H9 (cell line): ENCODE results near the gene TK2. TPM values are rescaled to one million over a fixed set of nuclear protein-coding genes. Genes with fewer than 3 reads are reported as not detected.

Experiments
- DNase-seq: peaks from one replicate; pipeline ENCODE4 v3.0.0-alpha.2; 2017
- H2AFZ ChIP-seq: one replicate; pipeline ENCODE4 v1.6.1; 2013; ENCODE audit warnings: mild to moderate bottlenecking, low read length, control low read depth, moderate library complexity
- H2AK5ac ChIP-seq: 2 replicates; pipeline ENCODE4 v1.6.1; 2013; ENCODE audit warnings: low read length, control low read depth, mixed read lengths; ENCODE audit not compliant: insufficient read length
- H2BK120ac ChIP-seq: one replicate; pipeline ENCODE4 v1.6.1; 2013; ENCODE audit warnings: low read depth, mild to moderate bottlenecking, low read length, control low read depth, inconsistent platforms; ENCODE audit not compliant: poor library complexity, severe bottlenecking
- H2BK12ac ChIP-seq: 2 replicates; pipeline ENCODE4 v1.6.1; 2013; ENCODE audit warnings: low read length, control low read depth, mixed read lengths, low read depth; ENCODE audit not compliant: insufficient read length
- H2BK15ac ChIP-seq: 2 replicates; pipeline ENCODE4 v1.6.1; 2013; ENCODE audit warnings: low read depth, low read length, control low read depth
- H2BK20ac ChIP-seq: one replicate; pipeline ENCODE4 v1.6.1; 2013; ENCODE audit warnings: low read depth, mild to moderate bottlenecking, low read length, control low read depth, inconsistent platforms; ENCODE audit not compliant: poor library complexity, severe bottlenecking
- H2BK5ac ChIP-seq: 2 replicates; pipeline ENCODE4 v1.6.1; 2013; ENCODE audit warnings: low read length, control low read depth, mixed read lengths; ENCODE audit not compliant: insufficient read length
- H3K14ac ChIP-seq: 2 replicates; pipeline ENCODE4 v1.6.1; 2013; ENCODE audit warnings: low read length, control low read depth; ENCODE audit not compliant: insufficient read depth
- H3K18ac ChIP-seq: 2 replicates; pipeline ENCODE4 v1.6.1; 2013; ENCODE audit warnings: low read depth, mild to moderate bottlenecking, mixed read lengths, low read length, control low read depth; ENCODE audit not compliant: insufficient read length
- H3K23ac ChIP-seq: 2 replicates; pipeline ENCODE4 v1.6.1; 2013; ENCODE audit warnings: low read length, control low read depth, mixed read lengths, low read depth; ENCODE audit not compliant: insufficient read length
- H3K23me2 ChIP-seq: 2 replicates; pipeline ENCODE4 v1.6.1; 2013; ENCODE audit warnings: low read depth, mild to moderate bottlenecking, mixed read lengths, low read length, control low read depth; ENCODE audit not compliant: insufficient read length, poor library complexity, severe bottlenecking
- H3K27ac ChIP-seq: 2 replicates; pipeline ENCODE4 v1.5.1; 2013; ENCODE audit warnings: low read length, control low read depth, mixed read lengths, low read depth; ENCODE audit not compliant: insufficient read length
- H3K27me3 ChIP-seq: 2 replicates; pipeline ENCODE4 v1.6.1; 2013; ENCODE audit warnings: low read length, control low read depth, inconsistent platforms; ENCODE audit not compliant: insufficient read depth
- H3K4ac ChIP-seq: 2 replicates; pipeline ENCODE4 v1.6.1; 2013; ENCODE audit warnings: low read depth, mild to moderate bottlenecking, control low read depth, inconsistent platforms, low read length, moderate library complexity
- H3K4me1 ChIP-seq: 2 replicates; pipeline ENCODE4 v1.6.1; 2013; ENCODE audit warnings: low read length, control low read depth, inconsistent platforms; ENCODE audit not compliant: insufficient read depth
- H3K4me2 ChIP-seq: 2 replicates; pipeline ENCODE4 v1.6.1; 2013; ENCODE audit warnings: low read length, control low read depth, mixed read lengths; ENCODE audit not compliant: insufficient read length, insufficient read depth
- H3K56ac ChIP-seq: 2 replicates; pipeline ENCODE4 v1.6.1; 2013; ENCODE audit warnings: low read depth, mild to moderate bottlenecking, mixed read lengths, low read length, control low read depth; ENCODE audit not compliant: insufficient read length
- H3K79me1 ChIP-seq: 2 replicates; pipeline ENCODE4 v1.6.1; 2013; ENCODE audit warnings: low read depth, mild to moderate bottlenecking, moderate library complexity, low read length, control low read depth, inconsistent platforms; ENCODE audit not compliant: insufficient read depth, poor library complexity, severe bottlenecking
- H3K79me2 ChIP-seq: 2 replicates; pipeline ENCODE4 v1.6.1; 2013; ENCODE audit warnings: low read length, control low read depth, inconsistent platforms; ENCODE audit not compliant: insufficient read depth
- H3K9ac ChIP-seq: 2 replicates; pipeline ENCODE4 v1.6.1; 2013; ENCODE audit warnings: low read length, control low read depth, mixed read lengths; ENCODE audit not compliant: insufficient read length; ENCODE audit errors: extremely low read depth
- H3K9me3 ChIP-seq: one replicate; pipeline ENCODE4 v1.6.1; 2013; ENCODE audit warnings: low read depth, low read length, inconsistent platforms; ENCODE audit not compliant: control insufficient read depth
- H3T11ph ChIP-seq: one replicate; pipeline ENCODE4 v1.6.1; 2013; ENCODE audit warnings: mild to moderate bottlenecking, low read length, control low read depth, inconsistent platforms
- H4K20me1 ChIP-seq: one replicate; pipeline ENCODE4 v1.6.1; 2013; ENCODE audit not compliant: control insufficient read depth, insufficient read length, insufficient read depth
- H4K5ac ChIP-seq: 2 replicates; pipeline ENCODE4 v1.6.1; 2013; ENCODE audit warnings: low read depth, mild to moderate bottlenecking, mixed read lengths, low read length, control low read depth; ENCODE audit not compliant: insufficient read length
- H4K8ac ChIP-seq: replicated peaks from 2 replicates; pipeline ENCODE4 v1.6.1; 2013; ENCODE audit warnings: low read length, control low read depth, mixed read lengths, low read depth; ENCODE audit not compliant: insufficient read length
- H4K91ac ChIP-seq: 2 replicates; pipeline ENCODE4 v1.6.1; 2013; ENCODE audit warnings: low read depth, mild to moderate bottlenecking, moderate library complexity, mixed read lengths, low read length, control low read depth; ENCODE audit not compliant: insufficient read length
- H3K27ac Mint-ChIP-seq, 3 experiments: 2 replicates in 2 of 3; 3 replicates in 1 of 3; pipeline ENCODE4 v1.8.0; 2020 to 2021; ENCODE audit warnings: mixed read lengths in 3 of 3, mild to moderate bottlenecking in 1 of 3, moderate library complexity in 1 of 3
- H3K27me3 Mint-ChIP-seq: 2 replicates; pipeline ENCODE4 v1.8.0; 2021; ENCODE audit warnings: low read depth, mild to moderate bottlenecking, moderate library complexity, mixed read lengths
- H3K36me3 Mint-ChIP-seq, 3 experiments: 2 replicates in 2 of 3; 3 replicates in 1 of 3; pipeline ENCODE4 v1.8.0; 2020 to 2021; ENCODE audit warnings: low read depth in 3 of 3, mixed read lengths in 3 of 3; ENCODE audit not compliant: insufficient read depth in 1 of 3
- H3K4me1 Mint-ChIP-seq, 2 experiments: 2 replicates each; pipeline ENCODE4 v1.8.0; 2020; ENCODE audit warnings: mixed read lengths in 2 of 2
- H3K4me3 Mint-ChIP-seq, 2 experiments: 2 replicates in 1 of 2; 3 replicates in 1 of 2; pipeline ENCODE4 v1.8.0; 2020 to 2021; ENCODE audit warnings: mild to moderate bottlenecking in 2 of 2, mixed read lengths in 2 of 2, moderate library complexity in 1 of 2
- H3K9me3 Mint-ChIP-seq, 2 experiments: 2 replicates in 1 of 2; 3 replicates in 1 of 2; pipeline ENCODE4 v1.8.0; 2020; ENCODE audit warnings: mild to moderate bottlenecking in 2 of 2, mixed read lengths in 2 of 2, moderate library complexity in 1 of 2
- WGBS: extraction: QIAGEN DNeasy Blood & Tissue Kit; methylation state at CpG from one replicate; pipeline ENCODE4 v1.1.7; 2013; ENCODE audit warnings: missing lambda C conversion rate, low lambda C conversion rate, mixed read lengths; ENCODE audit not compliant: insufficient read length; ENCODE audit errors: extremely low coverage; 5-methylcytosine and 5-hydroxymethylcytosine counted together
- total RNA-seq: library from RNA; stranded (reverse); gene quantifications from 2 replicates; pipeline ENCODE4 v1.2.1, GENCODE V29; 2021
- TF ChIP-seq, protein P1 (sequence below): fragments of 200-600 bp; sonication (generic); conservative IDR thresholded peaks from 3 replicates; pipeline ENCODE4 v1.8.0; 2021; ENCODE audit warnings: antibody characterized with exemption, mild to moderate bottlenecking

The TK2 gene
- total RNA-seq, 1 experiment from 2014 or later, result 5.2 TPM

DNA sequence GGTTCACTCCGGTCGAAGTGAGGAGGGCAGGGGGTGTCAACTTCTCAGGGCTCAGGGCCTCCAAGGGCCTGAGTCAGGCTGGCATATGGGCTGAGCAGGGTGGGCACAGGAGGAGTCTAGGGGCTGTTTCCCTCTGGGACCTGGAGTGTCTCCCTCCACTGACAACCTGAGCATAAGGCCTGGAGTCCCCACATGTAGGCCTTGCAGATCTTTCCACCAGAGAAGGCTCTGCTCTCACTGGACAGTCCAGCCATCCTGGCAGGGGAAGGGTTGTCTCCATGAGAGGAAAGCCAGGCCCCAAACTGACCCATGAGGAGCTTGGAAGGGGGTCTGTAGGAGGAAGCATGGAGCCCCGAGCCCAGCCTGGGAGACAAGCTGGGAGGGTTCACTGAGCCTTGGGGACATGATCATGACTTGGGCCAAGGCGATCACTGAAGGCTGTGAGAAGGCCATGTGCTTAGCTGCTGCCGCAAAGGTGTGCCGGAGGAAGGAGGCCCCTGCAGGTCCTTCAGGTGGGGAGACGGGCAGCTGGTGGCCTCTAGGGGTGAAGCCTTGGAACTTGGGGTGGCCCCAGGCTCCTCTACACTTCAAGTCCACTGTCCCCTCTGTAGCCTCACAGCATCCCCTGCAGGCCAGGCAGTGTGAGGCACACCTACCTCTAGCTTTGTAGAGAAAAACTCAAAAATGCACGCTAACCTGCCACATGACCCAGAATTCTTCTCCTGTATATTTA, 39.2 kb upstream of the TK2 start:
- Histone ChIP-seq H3K79me2 (no peaks in the 10 kb centered on the region), H3T11ph (no peak overlapping the region), H3K14ac (no peak overlapping the region), H3K9ac (no peak overlapping the region), H3K9me3 (no peaks in the 10 kb centered on the region), H3K4ac (no peak overlapping the region), H4K5ac (no peak overlapping the region), H3K27ac (no peak overlapping the region), H4K8ac (no peak overlapping the region), H3K27me3 (no peaks in the 10 kb centered on the region), H2BK120ac (no peak overlapping the region), H2BK20ac (no peak overlapping the region), H3K23ac (no peak overlapping the region), H2BK12ac (no peak overlapping the region), H3K4me1 (no peaks in the 10 kb centered on the region), H4K91ac (peak overlapping the region; percentile 67), H3K18ac (peak overlapping the region; percentile 42), H3K79me1 (no peaks in the 10 kb centered on the region), H3K4me2 (no peak overlapping the region), H3K56ac (no peak overlapping the region), H2BK5ac (no peak overlapping the region), H2AK5ac (no peak overlapping the region), H4K20me1 (no peaks in the 10 kb centered on the region), H2BK15ac (no peak overlapping the region), H2AFZ (no peak overlapping the region), H3K23me2 (no peaks in the 10 kb centered on the region)
- DNase-seq, result peak; percentile 73
- peaks cover 12 to 20% of the 10 kb centered on the region in 2 experiments for H3K4me1 Mint-ChIP-seq
- no peaks in the 10 kb centered on the region for H3K36me3 Mint-ChIP-seq
- H3K4me3 Mint-ChIP-seq, result no peak overlapping the region
- H3K27ac Mint-ChIP-seq, result peak overlapping the region in 1 of 3 experiments; percentile 44; a peak in 1 of 7 replicates
- H3K9me3 Mint-ChIP-seq, result no peaks in the 10 kb centered on the region
- WGBS, result no CpG with 5 or more reads among the region's 8 CpGs
- no peaks in the 10 kb centered on the region; the same call in 1 of the 2 replicates for H3K27me3 Mint-ChIP-seq
- TF ChIP-seq, protein P1, sequence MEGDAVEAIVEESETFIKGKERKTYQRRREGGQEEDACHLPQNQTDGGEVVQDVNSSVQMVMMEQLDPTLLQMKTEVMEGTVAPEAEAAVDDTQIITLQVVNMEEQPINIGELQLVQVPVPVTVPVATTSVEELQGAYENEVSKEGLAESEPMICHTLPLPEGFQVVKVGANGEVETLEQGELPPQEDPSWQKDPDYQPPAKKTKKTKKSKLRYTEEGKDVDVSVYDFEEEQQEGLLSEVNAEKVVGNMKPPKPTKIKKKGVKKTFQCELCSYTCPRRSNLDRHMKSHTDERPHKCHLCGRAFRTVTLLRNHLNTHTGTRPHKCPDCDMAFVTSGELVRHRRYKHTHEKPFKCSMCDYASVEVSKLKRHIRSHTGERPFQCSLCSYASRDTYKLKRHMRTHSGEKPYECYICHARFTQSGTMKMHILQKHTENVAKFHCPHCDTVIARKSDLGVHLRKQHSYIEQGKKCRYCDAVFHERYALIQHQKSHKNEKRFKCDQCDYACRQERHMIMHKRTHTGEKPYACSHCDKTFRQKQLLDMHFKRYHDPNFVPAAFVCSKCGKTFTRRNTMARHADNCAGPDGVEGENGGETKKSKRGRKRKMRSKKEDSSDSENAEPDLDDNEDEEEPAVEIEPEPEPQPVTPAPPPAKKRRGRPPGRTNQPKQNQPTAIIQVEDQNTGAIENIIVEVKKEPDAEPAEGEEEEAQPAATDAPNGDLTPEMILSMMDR, result peak; percentile 80
